Progenitor cell of endocrine pancreas (in vitro differentiated cells): ENCODE data around the gene AHCTF1. TPM values are rescaled to one million over a fixed set of nuclear protein-coding genes. Genes with fewer than 3 reads are reported as not detected.

Experiments used
- DNase-seq: peaks from one replicate; pipeline ENCODE4 v3.0.0; 2021; ENCODE audit warnings: low spot score; ENCODE audit not compliant: unreplicated experiment
- H3K27ac Mint-ChIP-seq: 2 replicates; pipeline ENCODE4 v1.8.0; 2021; ENCODE audit warnings: mild to moderate bottlenecking, moderate library complexity, mixed read lengths
- H3K27me3 Mint-ChIP-seq: 2 replicates; pipeline ENCODE4 v1.8.0; 2021; ENCODE audit warnings: mixed read lengths
- H3K36me3 Mint-ChIP-seq: 2 replicates; pipeline ENCODE4 v1.8.0; 2022; ENCODE audit warnings: mixed read lengths; ENCODE audit not compliant: insufficient read depth
- H3K4me1 Mint-ChIP-seq: 2 replicates; pipeline ENCODE4 v1.8.0; 2021; ENCODE audit warnings: low read depth, mixed read lengths
- H3K4me3 Mint-ChIP-seq: 2 replicates; pipeline ENCODE4 v1.8.0; 2021; ENCODE audit warnings: low read depth, mild to moderate bottlenecking, moderate library complexity, mixed read lengths
- H3K9me3 Mint-ChIP-seq: 2 replicates; pipeline ENCODE4 v1.8.0; 2021; ENCODE audit warnings: low read depth, mixed read lengths
- CTCF ChIP-seq: fragments of 200-600 bp; sonication (generic); IDR thresholded peaks from one replicate; pipeline ENCODE4 v1.5.0; 2021; ENCODE audit warnings: antibody characterized with exemption, mild to moderate bottlenecking; ENCODE audit not compliant: unreplicated experiment
- total RNA-seq: library from RNA; stranded (reverse); gene quantifications from 2 replicates; pipeline ENCODE4 v1.2.1, GENCODE V29; 2021

The AHCTF1 gene
- total RNA-seq, 1 donor from 2014 or later, result 42.8 TPM

- Mint-ChIP-seq H3K9me3 (peaks cover 3% of the 10 kb centered on the region), H3K4me3 (no peak overlapping the region), H3K27ac (no peak overlapping the region), H3K4me1 (peaks cover 28% of the 10 kb centered on the region), H3K36me3 (peaks cover 1% of the 10 kb centered on the region), H3K27me3 (peaks cover 5% of the 10 kb centered on the region)
- no peak for TF ChIP-seq CTCF
- no peak for DNase-seq
These were observed 133.6 kb downstream of the AHCTF1 start for GRCh38 chr1:246798107-246798506.

- no peak for DNase-seq
These were observed 134.2 kb downstream of the AHCTF1 start for GRCh38 chr1:246797597-246797996.

GRCh38 chr1:246797157-246797556 is 134.6 kb downstream of the AHCTF1 start:
- Mint-ChIP-seq H3K4me1 (peaks cover 26% of the 10 kb centered on the region), H3K4me3 (no peak overlapping the region), H3K36me3 (peaks cover 1% of the 10 kb centered on the region), H3K27me3 (peaks cover 5% of the 10 kb centered on the region), H3K9me3 (peaks cover 3% of the 10 kb centered on the region), H3K27ac (no peak overlapping the region)
- TF ChIP-seq CTCF, result no peak
- DNase-seq, result no peak

More at GRCh38 chr1:246797597-246797996, 134.2 kb downstream of the AHCTF1 start:
- H3K36me3 Mint-ChIP-seq, result peaks cover 1% of the 10 kb centered on the region
- peaks cover 3% of the 10 kb centered on the region for H3K9me3 Mint-ChIP-seq
- H3K27ac Mint-ChIP-seq, result no peak overlapping the region
- peaks cover 29% of the 10 kb centered on the region for H3K4me1 Mint-ChIP-seq
- H3K4me3 Mint-ChIP-seq, result no peak overlapping the region
- TF ChIP-seq CTCF, result no peak
- peaks cover 5% of the 10 kb centered on the region for H3K27me3 Mint-ChIP-seq

DNA sequence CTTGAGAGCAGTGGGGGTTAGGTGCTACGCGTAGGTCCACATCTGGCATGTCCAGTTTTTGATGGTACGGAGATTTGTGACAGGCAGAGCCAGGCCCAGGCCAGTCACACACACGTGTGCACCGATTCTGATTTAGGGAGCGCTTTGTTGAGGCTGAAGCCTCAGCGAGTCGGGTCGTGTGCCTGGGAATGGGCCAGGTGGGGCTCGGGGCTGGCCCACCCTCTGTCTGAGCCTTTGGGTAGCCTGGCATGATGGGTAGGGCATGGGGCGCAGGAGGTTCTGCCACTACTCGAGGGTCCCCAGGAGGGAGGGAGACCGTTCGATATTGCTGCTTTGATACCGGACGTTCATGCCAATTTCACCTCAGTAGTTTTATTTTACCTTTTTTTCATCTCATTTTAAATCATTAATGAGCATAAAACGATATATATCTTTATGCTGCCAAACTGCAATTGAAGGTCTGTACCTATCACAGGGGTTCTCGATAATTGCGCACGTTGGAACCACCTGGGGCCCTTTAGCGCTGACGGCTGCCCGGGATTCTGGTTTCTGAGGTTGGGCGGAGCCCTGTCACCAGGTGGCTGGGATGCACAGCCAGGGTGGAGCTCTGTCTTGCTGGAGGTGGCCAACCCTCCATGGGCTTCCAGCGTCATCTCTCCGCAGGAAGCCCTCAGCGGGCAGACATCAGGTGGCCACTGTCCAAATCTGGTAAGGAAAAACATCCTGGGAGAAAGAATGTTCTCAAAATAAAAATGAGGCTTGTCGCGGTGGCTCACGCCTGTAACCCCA is 135.6 kb downstream of the AHCTF1 start:
- Mint-ChIP-seq H3K27ac (no peak overlapping the region), H3K27me3 (peaks cover 5% of the 10 kb centered on the region), H3K4me1 (peaks cover 17% of the 10 kb centered on the region), H3K4me3 (no peak overlapping the region), H3K36me3 (peaks cover 1% of the 10 kb centered on the region), H3K9me3 (peaks cover 3% of the 10 kb centered on the region)
- DNase-seq, result no peak
- no peak for TF ChIP-seq CTCF

DNA sequence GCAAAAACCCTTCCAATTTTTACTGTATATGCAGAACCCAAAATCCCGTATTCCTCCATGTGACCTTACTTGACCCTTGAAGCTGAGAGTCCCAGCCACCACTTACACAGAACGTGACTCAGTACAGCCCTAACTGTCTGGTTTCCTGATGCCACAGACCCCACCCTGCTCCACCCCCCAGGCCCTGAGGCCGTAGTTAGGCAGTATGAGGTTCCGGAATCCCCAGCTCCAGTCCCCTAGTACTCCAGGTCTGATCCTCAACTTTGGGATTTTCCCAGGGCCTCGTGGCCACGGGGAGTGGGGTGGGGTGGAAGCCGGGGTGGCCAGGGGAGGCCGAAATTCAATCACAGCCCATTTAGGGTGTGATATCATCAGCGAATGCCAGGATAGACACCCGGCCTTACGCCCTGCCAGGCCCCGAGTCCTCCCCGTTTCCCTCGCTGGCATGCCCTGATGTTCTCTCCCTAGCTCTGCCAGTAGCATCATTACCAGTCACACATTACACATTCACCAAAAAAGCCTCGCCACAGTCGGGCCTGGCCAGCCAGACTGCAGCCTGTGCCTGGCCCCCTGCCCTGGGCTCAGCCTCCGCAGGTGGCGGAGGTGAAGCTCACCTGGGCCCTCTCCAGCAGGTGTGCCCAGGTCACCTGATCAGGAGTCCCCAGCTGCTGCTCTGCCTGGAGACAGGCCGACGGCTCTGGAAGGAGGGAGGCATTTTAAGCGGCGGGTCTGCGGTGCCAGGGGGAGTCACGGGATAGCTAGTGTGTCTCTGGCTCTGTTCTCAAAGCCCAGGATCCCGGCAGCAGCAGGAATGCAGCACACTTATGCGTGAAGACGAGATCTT is 136.7 kb downstream of the AHCTF1 start:
- DNase-seq, result no peak
- Mint-ChIP-seq H3K27me3 (peaks cover 5% of the 10 kb centered on the region), H3K4me3 (no peak overlapping the region), H3K27ac (peak overlapping the region; percentile 56), H3K9me3 (peaks cover 3% of the 10 kb centered on the region), H3K36me3 (peaks cover 3% of the 10 kb centered on the region), H3K4me1 (peaks cover 13% of the 10 kb centered on the region)
- no peak for TF ChIP-seq CTCF
